Upper lobe of left lung (tissue), 6 donors: ENCODE measurements around the gene PDGFRA. TPM values are rescaled to one million over a fixed set of nuclear protein-coding genes. Genes with fewer than 3 reads are reported as not detected.
A peak's percentile ranks its signal among the peaks of the same experiment; 100 is the strongest.

Source experiments
- ATAC-seq, 2 donors: fragments of 200-7000 bp; cut with Tn5 transposase; one replicate each; pipeline ENCODE4 v1.9.1; 2022; ENCODE audit warnings: mild to moderate bottlenecking in 2 of 2, moderate library complexity in 2 of 2; ENCODE audit not compliant: low FRiP score in 2 of 2
- DNase-seq, 2 donors: peaks; one replicate each; pipeline ENCODE4 v3.0.0-alpha.2; 2019 to 2020
- H3K27ac ChIP-seq, 4 donors: fragments of 200-600 bp; sonication (generic); one replicate each; pipeline ENCODE4 v1.5.1; 2016 to 2019
- H3K27me3 ChIP-seq, 4 donors: fragments of 200-600 bp; sonication (generic); one replicate each; pipeline ENCODE4 v1.5.1; 2017 to 2019
- H3K36me3 ChIP-seq, 4 donors: fragments of 200-600 bp; sonication (generic); one replicate each; pipeline ENCODE4 v1.5.1; 2016 to 2019
- H3K4me1 ChIP-seq, 4 donors: fragments of 200-600 bp; sonication (generic); one replicate each; pipeline ENCODE4 v1.5.1; 2018 to 2019
- H3K4me3 ChIP-seq, 4 donors: fragments of 200-600 bp; sonication (generic); one replicate each; pipeline ENCODE4 v1.5.1; 2017 to 2019; ENCODE audit warnings: mild to moderate bottlenecking in 2 of 4, moderate library complexity in 1 of 4
- H3K9me3 ChIP-seq, 4 donors: fragments of 200-600 bp; sonication (generic); one replicate each; pipeline ENCODE4 v1.5.1; 2018 to 2019
- CTCF ChIP-seq, 6 experiments: fragments of 450-650 bp in 4 of 6; fragments of 200-600 bp in 2 of 6; sonication (generic) in 2 of 6; IDR thresholded peaks; one replicate each; pipeline ENCODE4 v1.5.1; 2016 to 2019; ENCODE audit warnings: antibody characterized with exemption in 6 of 6
- EP300 ChIP-seq, 4 donors: sonication (generic); formaldehyde crosslinking; IDR thresholded peaks; one replicate each; pipeline ENCODE4 v1.5.1; 2017; ENCODE audit warnings: antibody characterized with exemption in 4 of 4, control low read depth in 2 of 4
- POLR2A ChIP-seq, 4 donors: fragments of 450-650 bp; IDR thresholded peaks; one replicate each; pipeline ENCODE4 v1.5.1; 2016 to 2017; ENCODE audit warnings: antibody characterized with exemption in 4 of 4, mild to moderate bottlenecking in 2 of 4
- POLR2AphosphoS5 ChIP-seq, 2 donors: sonication (generic); formaldehyde crosslinking; IDR thresholded peaks; one replicate each; pipeline ENCODE4 v1.5.1; 2017; ENCODE audit warnings: antibody characterized with exemption in 2 of 2
- WGBS, 2 donors: methylation state at CpG; one replicate each; pipeline ENCODE4 v1.1.5; 2017 to 2018; 5-methylcytosine and 5-hydroxymethylcytosine counted together
- total RNA-seq, 6 donors: library from RNA; depleted of rRNA in 4 of 6; stranded (reverse); fragments of >200 nt in 4 of 6; gene quantifications; one replicate each; pipeline versions ENCODE4 v1.1.0 to v1.2.1, GENCODE V29; 2016 to 2021
- donor health status: DM: no; HTN: no; CAD: no; lungs with moderate emphysema.
- donor health status: DM: no; HTN: yes; CAD: no; lungs with severe emphysema.

PDGFRA gene
- total RNA-seq, 6 donors from 2014 or later = 60.5 to 136 (median 77.0) TPM

DNA sequence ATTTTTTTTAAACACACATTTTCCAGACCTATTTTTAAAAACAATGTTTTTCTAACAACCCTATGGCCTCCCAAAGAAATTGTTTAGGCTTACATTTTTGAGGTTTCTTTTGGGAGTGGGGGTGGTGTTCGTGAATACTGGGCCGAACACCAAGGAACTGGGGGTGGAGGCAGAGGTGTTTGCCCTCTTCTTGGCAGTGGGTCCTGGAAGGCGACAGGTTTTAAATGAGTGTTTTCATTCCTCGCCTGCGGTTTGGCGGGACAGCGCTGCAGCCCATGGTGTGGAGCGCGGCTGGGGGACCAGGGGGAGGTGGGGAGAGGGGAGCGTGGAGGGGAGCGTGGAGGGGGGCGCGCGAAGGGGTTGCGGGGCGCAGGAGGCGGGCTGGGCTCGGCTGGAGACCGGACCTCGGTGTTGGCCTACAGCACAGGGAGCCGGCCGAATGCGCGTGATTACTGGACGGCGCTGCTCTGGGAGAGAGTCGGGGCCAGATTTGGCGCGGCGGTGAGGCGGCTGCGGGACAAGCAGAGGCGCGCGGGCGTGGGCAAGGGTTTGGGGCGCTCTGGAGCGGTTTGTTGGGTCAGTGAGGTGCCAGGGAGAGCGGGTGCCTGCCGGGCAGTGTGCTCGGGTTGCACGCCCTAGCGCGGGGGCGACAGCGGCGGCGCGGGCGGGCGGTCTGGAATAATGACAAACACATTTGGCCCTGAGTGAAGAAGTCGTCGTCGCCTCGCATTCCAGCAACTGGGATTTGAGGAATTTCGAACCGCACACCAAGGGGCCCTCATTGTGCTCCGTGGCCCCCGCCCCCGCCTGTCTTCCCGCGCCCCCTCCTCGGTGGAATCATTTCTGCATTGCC, 764 bp downstream of the PDGFRA start:
- Histone ChIP-seq H3K4me3 (peak overlapping the region in 3 of 4 donors; percentile 41 to 60 (median 60)), H3K27ac (peak overlapping the region; percentile 62 to 83 (median 77)), H3K27me3 (peaks cover 0 to 77% (median 55%) of the 10 kb centered on the region in 4 donors), H3K4me1 (peaks cover 65 to 89% (median 76%) of the 10 kb centered on the region in 4 donors), H3K36me3 (no peaks in the 10 kb centered on the region), H3K9me3 (no peaks in the 10 kb centered on the region)
- DNase-seq = peak in 1 of 2 donors; percentile 83
- ATAC-seq = no peak
- TF ChIP-seq POLR2A (IDR thresholded peaks at IDR 0.05) = no peak
- TF ChIP-seq POLR2AphosphoS5 (IDR thresholded peaks at IDR 0.05) = no peak
- TF ChIP-seq CTCF (IDR thresholded peaks at IDR 0.05) = no peak
- TF ChIP-seq EP300 (IDR thresholded peaks at IDR 0.05) = no peak
- WGBS, 2 donors = 6 to 8% methylated on average over 5 to 47 of the region's 63 CpGs

GRCh38 chr4:54230484-54231418, 1.7 kb downstream of the PDGFRA start:
- ATAC-seq = peak in 1 of 2 donors; percentile 8
- Histone ChIP-seq H3K36me3 (no peaks in the 10 kb centered on the region), H3K27ac (peak overlapping the region; percentile 62 to 83 (median 77)), H3K4me3 (peak overlapping the region; percentile 16 to 60 (median 50)), H3K9me3 (no peaks in the 10 kb centered on the region), H3K4me1 (peaks cover 62 to 84% (median 73%) of the 10 kb centered on the region in 4 donors), H3K27me3 (peaks cover 0 to 68% (median 47%) of the 10 kb centered on the region in 4 donors)
- no peak for TF ChIP-seq POLR2A (IDR thresholded peaks at IDR 0.05)
- no peak for TF ChIP-seq CTCF (IDR thresholded peaks at IDR 0.05)
- TF ChIP-seq POLR2AphosphoS5 (IDR thresholded peaks at IDR 0.05) = no peak
- no peak for TF ChIP-seq EP300 (IDR thresholded peaks at IDR 0.05)
- DNase-seq = peak in 1 of 2 donors; percentile 80
- 7% methylated on average over 22 to 63 of the region's 63 CpGs for WGBS, 2 donors

- Histone ChIP-seq H3K4me3 (peak overlapping the region; percentile 16 to 60 (median 50)), H3K36me3 (no peaks in the 10 kb centered on the region), H3K4me1 (peaks cover 55 to 77% (median 66%) of the 10 kb centered on the region in 4 donors), H3K27ac (peak overlapping the region; percentile 62 to 83 (median 77)), H3K27me3 (peaks cover 0 to 62% (median 43%) of the 10 kb centered on the region in 4 donors), H3K9me3 (no peaks in the 10 kb centered on the region)
- 6 to 9% methylated on average over 9 to 19 of the region's 20 CpGs for WGBS, 2 donors
- TF ChIP-seq POLR2A (IDR thresholded peaks at IDR 0.05) (no peak), POLR2AphosphoS5 (IDR thresholded peaks at IDR 0.05) (no peak), EP300 (IDR thresholded peaks at IDR 0.05) (no peak), CTCF (IDR thresholded peaks at IDR 0.05) (no peak)
- ATAC-seq (no peak), DNase-seq (peak in 1 of 2 donors; percentile 65)
Measured at GRCh38 chr4:54231419-54231767, 2.3 kb downstream of the PDGFRA start.

DNA sequence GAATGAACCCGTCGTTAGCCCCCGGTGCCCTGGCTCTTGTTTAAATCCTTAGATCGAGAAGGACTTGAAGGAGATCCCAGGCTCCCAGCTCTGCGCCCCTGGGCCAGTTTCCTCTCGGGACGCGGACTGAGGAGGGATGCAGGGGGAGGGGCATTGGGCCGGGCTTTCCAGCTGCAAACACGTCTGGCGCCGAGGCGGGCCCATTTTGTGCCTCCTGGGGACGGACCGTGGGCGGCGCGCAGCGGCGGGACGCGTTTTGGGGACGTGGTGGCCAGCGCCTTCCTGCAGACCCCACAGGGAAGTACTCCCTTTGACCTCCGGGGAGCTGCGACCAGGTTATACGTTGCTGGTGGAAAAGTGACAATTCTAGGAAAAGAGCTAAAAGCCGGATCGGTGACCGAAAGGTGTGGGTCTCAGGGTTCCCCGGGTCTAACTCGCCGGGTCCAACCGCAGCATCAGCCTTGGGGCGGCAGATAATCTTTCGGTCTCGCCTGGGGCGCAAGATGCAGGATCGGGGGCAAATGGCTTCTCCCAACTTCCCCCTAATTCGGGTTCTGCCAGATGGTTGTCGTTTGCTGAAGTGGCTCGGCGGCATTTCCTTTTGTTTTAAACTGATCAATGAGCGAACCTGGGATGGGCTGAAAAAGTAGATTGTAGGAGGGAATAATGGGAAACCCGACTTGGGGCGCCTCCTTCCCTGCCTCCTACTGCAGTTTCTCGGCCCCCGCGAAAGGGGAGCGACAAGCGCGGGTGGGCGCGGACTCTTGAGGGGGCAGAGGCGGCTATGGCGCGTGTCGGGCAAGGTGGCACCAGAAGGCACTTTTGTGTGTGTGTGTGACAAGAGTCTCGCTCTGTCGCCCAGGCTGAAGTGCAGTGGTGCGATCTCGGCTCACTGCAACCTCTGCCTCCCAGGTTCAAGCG, 2.9 kb downstream of the PDGFRA start:
- DNase-seq (peak in 1 of 2 donors; percentile 86), ATAC-seq (no peak)
- WGBS, 2 donors = 5 to 6% methylated on average over 29 to 61 of the region's 63 CpGs
- peak overlapping the region; percentile 16 to 60 (median 50) for H3K4me3 ChIP-seq
- H3K27ac ChIP-seq = peak overlapping the region; percentile 62 to 83 (median 77)
- no peaks in the 10 kb centered on the region for H3K36me3 ChIP-seq
- H3K4me1 ChIP-seq = peaks cover 49 to 71% (median 60%) of the 10 kb centered on the region in 4 donors
- no peaks in the 10 kb centered on the region for H3K9me3 ChIP-seq
- TF ChIP-seq POLR2AphosphoS5 (IDR thresholded peaks at IDR 0.05) (no peak), EP300 (IDR thresholded peaks at IDR 0.05) (no peak), CTCF (IDR thresholded peaks at IDR 0.05) (no peak), POLR2A (IDR thresholded peaks at IDR 0.05) (no peak)
- H3K27me3 ChIP-seq = peaks cover 0 to 56% (median 40%) of the 10 kb centered on the region in 4 donors
